ENCODE measurements around the gene CCDC97. TPM values are rescaled to one million over a fixed set of nuclear protein-coding genes. Genes with fewer than 3 reads are reported as not detected.
A peak's percentile ranks its signal among the peaks of the same experiment; 100 is the strongest.
"Not testable (repeated sequence)": the region's sequence is repeated elsewhere in the genome, so short reads cannot be mapped to it uniquely, and the experiment has no call there.

CCDC97 gene
- total RNA-seq, 8 experiments from 2014 or later: 6.6 to 25.0 (median 9.7) TPM

DNA sequence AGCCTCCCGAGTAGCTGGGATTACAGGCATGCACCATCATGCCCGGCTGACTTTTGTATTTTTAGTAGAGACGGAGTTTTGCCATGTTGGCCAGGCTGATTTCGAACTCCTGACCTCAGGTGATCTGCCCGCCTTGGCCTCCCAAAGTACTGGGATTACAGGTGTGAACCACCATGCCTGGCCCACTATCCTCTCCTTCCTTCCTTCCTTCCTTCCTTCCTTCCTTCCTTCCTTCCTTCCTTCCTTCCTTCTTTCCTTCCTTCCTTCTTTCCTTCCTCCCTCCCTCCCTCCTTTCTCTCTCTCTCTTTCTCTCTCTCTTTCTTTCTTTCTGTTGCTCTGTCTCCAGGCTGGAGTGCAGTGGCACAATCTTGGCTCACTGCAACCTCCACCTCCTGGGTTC is 61.1 kb downstream of the CCDC97 start:
- WGBS, 10 experiments: 100% methylated on average over 2 of the region's 5 CpGs; no CpG with 5 or more reads in 9 of the 10 experiments
- H3K27ac ChIP-seq; ATAC-seq (replicated peaks in 6 of 8); H3K4me3 ChIP-seq; H3K4me1 ChIP-seq (replicated peaks in 1 of 2); in situ Hi-C loops (cut with MboI; ENCODE audit: low pct_unique_long_range_greater_than_20kb in 2 of 9, low sequenced_read_pairs in 9 of 9, unreplicated experiment in 9 of 9): not testable (repeated sequence)

DNA sequence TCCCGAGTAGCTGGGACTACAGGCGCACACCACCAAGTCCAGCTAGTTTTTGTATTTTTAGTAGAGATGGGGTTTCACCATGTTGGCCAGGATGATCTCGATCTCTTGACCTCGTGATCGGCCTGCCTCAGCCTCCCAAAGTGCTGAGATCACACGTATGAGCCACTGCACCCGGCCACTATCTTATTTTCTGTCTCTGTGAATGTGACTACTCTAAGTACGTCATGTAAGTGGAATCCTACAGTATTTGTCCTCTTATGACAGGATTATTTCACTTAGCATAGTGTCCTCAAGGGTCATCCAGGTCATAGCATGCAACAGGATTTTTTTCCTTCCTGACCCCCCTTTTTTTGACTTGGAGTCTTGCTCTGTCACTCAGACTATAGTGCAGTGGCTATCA is 61.6 kb downstream of the CCDC97 start:
- Histone ChIP-seq H3K4me3 (no peak overlapping the region), H3K27ac (no peak overlapping the region), H3K4me1 (replicated peaks in 1 of 2) (no peaks in the 10 kb centered on the region)
- 67 to 100% (median 97%) methylated on average over 1 to 8 of the region's 8 CpGs; no CpG with 5 or more reads in 3 of the 10 experiments for WGBS, 10 experiments
- in situ Hi-C loops (cut with MboI; ENCODE audit: low pct_unique_long_range_greater_than_20kb in 2 of 9, low sequenced_read_pairs in 9 of 9, unreplicated experiment in 9 of 9): no loop called here
- ATAC-seq (replicated peaks in 6 of 8): no peak

DNA sequence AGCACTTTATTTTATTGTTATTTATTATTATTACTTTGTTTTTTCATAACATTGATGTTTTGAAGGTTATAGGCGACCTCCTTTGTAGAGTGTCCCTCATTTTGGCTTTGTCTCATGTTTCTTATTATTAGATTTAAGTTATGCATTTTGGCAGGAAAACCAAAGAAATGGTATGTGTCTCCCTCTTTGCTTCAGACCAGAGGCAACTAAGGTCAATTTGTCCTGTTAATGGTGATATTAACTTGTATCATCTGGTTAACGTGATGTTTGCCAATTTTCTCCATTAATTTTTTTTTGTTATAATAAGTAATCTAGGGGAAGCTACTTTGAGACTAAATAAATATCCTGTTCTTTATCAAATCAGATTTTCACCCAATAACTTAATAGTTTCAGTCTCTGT is 62.5 kb downstream of the CCDC97 start:
- no peak for ATAC-seq (replicated peaks in 6 of 8)
- in situ Hi-C loops (cut with MboI; ENCODE audit: low pct_unique_long_range_greater_than_20kb in 2 of 9, low sequenced_read_pairs in 9 of 9, unreplicated experiment in 9 of 9): no loop called here

DNA sequence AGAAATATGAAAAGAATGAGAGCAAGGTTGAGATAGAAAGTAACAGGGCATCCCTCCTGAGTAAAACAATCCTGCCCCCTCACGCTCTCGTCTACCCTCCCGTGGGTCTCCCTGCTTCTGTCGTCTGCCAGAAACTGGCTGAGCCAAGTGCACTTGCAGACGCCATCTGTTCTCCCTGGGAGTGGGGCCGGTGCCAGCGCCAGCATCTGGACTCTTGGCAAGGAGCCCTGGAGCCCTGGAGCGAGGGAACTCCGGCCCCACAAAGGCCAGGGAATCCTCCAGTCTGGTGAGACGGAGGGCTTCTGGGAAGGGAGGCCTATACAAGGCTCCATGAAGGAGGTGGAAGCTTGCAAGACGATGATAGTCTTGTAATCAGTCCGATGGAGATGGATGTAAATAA is 64.0 kb downstream of the CCDC97 start:
- H3K27ac ChIP-seq: no peak overlapping the region
- in situ Hi-C loops (cut with MboI; ENCODE audit: low pct_unique_long_range_greater_than_20kb in 2 of 9, low sequenced_read_pairs in 9 of 9, unreplicated experiment in 9 of 9): no loop called here
- no peak overlapping the region for H3K4me3 ChIP-seq
- H3K4me1 ChIP-seq (replicated peaks in 1 of 2): no peaks in the 10 kb centered on the region
- 10 to 87% (median 39%) methylated on average over 2 to 12 of the region's 12 CpGs; no CpG with 5 or more reads in 4 of the 10 experiments for WGBS, 10 experiments
- ATAC-seq (replicated peaks in 6 of 8): peak in 6 of 8 experiments; percentile 16 to 85 (median 74)

More for the DNA sequence above, 62.5 kb downstream of the CCDC97 start:
- 40 to 100% (median 78%) methylated on average over 1 to 2 of the region's 2 CpGs for WGBS, 10 experiments
- Histone ChIP-seq H3K4me3 (no peak overlapping the region), H3K27ac (no peak overlapping the region), H3K4me1 (replicated peaks in 1 of 2) (no peaks in the 10 kb centered on the region)

Other genes with a start within 250 kb of the CCDC97 start
- gene CYP2A13, start 221.7 kb upstream of the CCDC97 start, total RNA-seq: not detected
- gene CYP2F1, start 195.7 kb upstream of the CCDC97 start, total RNA-seq: 1 to 10 TPM in 4 of 8 experiments, under 1 TPM in 1, not detected in 3; 0.18 to 4.2 (median 1.4) TPM
- gene CYP2S1, start 117.0 kb upstream of the CCDC97 start, total RNA-seq: 1 to 10 TPM in 2 of 8 experiments, under 1 TPM in 5, not detected in 1; 0.13 to 2.2 (median 1.00) TPM
- 10 to 100 TPM in 2 of 8 experiments, 1 to 10 TPM in 4, under 1 TPM in 2; 0.55 to 20.8 (median 4.9) TPM for gene AXL, start 90.9 kb upstream of the CCDC97 start, total RNA-seq
- 100 to 1,000 TPM in 6 of 8 experiments, 10 to 100 TPM in 2; 79.3 to 196 (median 113) TPM for gene HNRNPUL1, start 45.8 kb upstream of the CCDC97 start, total RNA-seq
- gene TGFB1, start 43.8 kb downstream of the CCDC97 start, total RNA-seq: 10 to 100 TPM in 3 of 8 experiments, 1 to 10 TPM in 4, under 1 TPM in 1; 0.71 to 42.7 (median 4.8) TPM
- 10 to 100 TPM in 2 of 8 experiments, 1 to 10 TPM in 6; 4.6 to 15.3 (median 6.3) TPM for gene B9D2, start 54.0 kb downstream of the CCDC97 start, total RNA-seq
- 10 to 100 TPM in 2 of 8 experiments, 1 to 10 TPM in 6; 4.8 to 17.6 (median 6.4) TPM for gene TMEM91, start 66.4 kb downstream of the CCDC97 start, total RNA-seq
- gene EXOSC5, start 87.2 kb downstream of the CCDC97 start, total RNA-seq: 10 to 100 TPM; 14.9 to 61.8 (median 35.6) TPM
- 10 to 100 TPM; 17.8 to 46.4 (median 35.4) TPM for gene BCKDHA, start 87.6 kb downstream of the CCDC97 start, total RNA-seq
- 1 to 10 TPM in 4 of 8 experiments, under 1 TPM in 4; 0.50 to 3.1 (median 1.4) TPM for gene B3GNT8, start 117.2 kb downstream of the CCDC97 start, total RNA-seq
- gene DMAC2, start 129.7 kb downstream of the CCDC97 start, total RNA-seq: 10 to 100 TPM; 26.5 to 47.4 (median 33.7) TPM
- under 1 TPM in 3 of 8 experiments, not detected in 5; 0.21 to 0.62 (median 0.37) TPM for gene ERICH4, start 133.0 kb downstream of the CCDC97 start, total RNA-seq

All from motor neuron (in vitro differentiated cells).